Measurements from ENCODE around the gene STK31.
"Not testable (repeated sequence)": the region's sequence is repeated elsewhere in the genome, so short reads cannot be mapped to it uniquely, and the experiment has no call there.

- TF ChIP-seq SUZ12, SP1 (IDR thresholded peaks at IDR 0.05): not testable (repeated sequence)
Measured at GRCh38 chr7:23876526-23876925, 166.5 kb downstream of the STK31 start.

All from HEK293T (cell line).